Suprapubic skin (tissue), 4 donors: ENCODE measurements around the gene CASS4. TPM values are rescaled to one million over a fixed set of nuclear protein-coding genes. Genes with fewer than 3 reads are reported as not detected.
A peak's percentile ranks its signal among the peaks of the same experiment; 100 is the strongest.
"Not testable (repeated sequence)": the region's sequence is repeated elsewhere in the genome, so short reads cannot be mapped to it uniquely, and the experiment has no call there.

Experiments
- DNase-seq, 2 donors: peaks; one replicate each; pipeline ENCODE4 v3.0.0-alpha.2; 2019; ENCODE audit warnings: low spot score in 2 of 2
- H3K27ac ChIP-seq: fragments of 200-600 bp; sonication (generic); one replicate; pipeline ENCODE4 v1.5.1; 2019
- H3K27me3 ChIP-seq: fragments of 200-600 bp; sonication (generic); one replicate; pipeline ENCODE4 v1.5.1; 2019
- H3K36me3 ChIP-seq: fragments of 200-600 bp; sonication (generic); one replicate; pipeline ENCODE4 v1.5.1; 2019
- H3K4me1 ChIP-seq: fragments of 200-600 bp; sonication (generic); one replicate; pipeline ENCODE4 v1.5.1; 2019
- H3K4me3 ChIP-seq: fragments of 200-600 bp; sonication (generic); one replicate; pipeline ENCODE4 v1.5.1; 2019; ENCODE audit warnings: mild to moderate bottlenecking
- H3K9me3 ChIP-seq: fragments of 200-600 bp; sonication (generic); one replicate; pipeline ENCODE4 v1.5.1; 2019
- EP300 ChIP-seq: sonication (generic); formaldehyde crosslinking; IDR thresholded peaks from one replicate; pipeline ENCODE4 v1.6.1; 2017; ENCODE audit warnings: antibody characterized with exemption
- POLR2A ChIP-seq, 2 donors: fragments of 450-650 bp; IDR thresholded peaks; one replicate each; pipeline ENCODE4 v1.6.1; 2017; ENCODE audit warnings: antibody characterized with exemption in 2 of 2, mild to moderate bottlenecking in 2 of 2, moderate library complexity in 2 of 2
- POLR2AphosphoS5 ChIP-seq, 3 donors: sonication (generic); formaldehyde crosslinking; IDR thresholded peaks; one replicate each; pipeline ENCODE4 v1.6.1; 2017; ENCODE audit warnings: antibody characterized with exemption in 3 of 3
- WGBS: methylation state at CpG from one replicate; pipeline ENCODE4 v1.1.5; 2018; 5-methylcytosine and 5-hydroxymethylcytosine counted together
- total RNA-seq, 4 donors: library from RNA; depleted of rRNA; stranded (reverse); fragments of >200 nt; gene quantifications; one replicate each; pipeline ENCODE4 v1.1.0, GENCODE V29; 2016
- TF ChIP-seq, protein P1 (sequence below), 2 donors: fragments of 200-600 bp in 1 of 2; fragments of 450-650 bp in 1 of 2; sonication (generic) in 1 of 2; IDR thresholded peaks; one replicate each; pipeline ENCODE4 v1.5.1; 2016 to 2019; ENCODE audit warnings: antibody characterized with exemption in 2 of 2, mild to moderate bottlenecking in 1 of 2, moderate library complexity in 1 of 2

CASS4 gene
- total RNA-seq, 4 donors from 2014 or later = 0.42 to 1.9 (median 0.66) TPM

DNA sequence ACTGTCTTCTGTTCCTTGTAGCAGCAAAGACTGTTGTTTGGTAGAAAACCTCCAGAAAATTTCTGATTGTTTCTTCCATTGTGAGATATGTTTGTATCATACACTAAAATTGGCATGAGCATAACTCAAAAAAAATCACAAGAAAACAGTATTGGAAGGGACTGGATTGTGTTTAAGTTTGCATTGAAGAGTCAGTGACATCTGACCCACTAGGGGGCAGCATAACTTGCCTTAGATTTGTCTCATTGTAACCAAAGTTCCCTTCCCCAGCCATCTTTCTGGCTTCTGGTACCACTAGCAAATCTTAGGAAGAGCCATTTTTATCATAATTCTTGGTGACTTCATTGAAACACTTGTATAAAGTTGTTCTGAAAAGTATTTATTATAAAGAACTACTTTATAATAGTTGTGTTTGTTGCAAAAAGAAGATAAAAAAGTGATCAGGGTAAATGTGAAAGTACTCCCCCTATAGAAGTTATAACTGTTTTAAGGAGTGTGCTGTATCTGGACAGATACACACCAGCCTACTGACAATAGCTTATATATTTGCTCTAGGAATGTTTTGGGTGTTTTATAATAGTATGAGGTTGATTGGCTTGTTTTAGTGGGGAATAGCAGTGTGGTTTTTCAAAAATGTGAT lies 11.9 kb upstream of the CASS4 start:
- DNase-seq = no peak
- peaks cover 89% of the 10 kb centered on the region for H3K36me3 ChIP-seq
- peaks cover 8% of the 10 kb centered on the region for H3K4me1 ChIP-seq
- H3K9me3 ChIP-seq = no peaks in the 10 kb centered on the region
- no peak overlapping the region for H3K27ac ChIP-seq
- H3K4me3 ChIP-seq = no peak overlapping the region
- H3K27me3 ChIP-seq = no peaks in the 10 kb centered on the region
- TF ChIP-seq POLR2AphosphoS5 (IDR thresholded peaks at IDR 0.05) (no peak), POLR2A (IDR thresholded peaks at IDR 0.05) (no peak), EP300 (no peak)
- TF ChIP-seq, protein P1, sequence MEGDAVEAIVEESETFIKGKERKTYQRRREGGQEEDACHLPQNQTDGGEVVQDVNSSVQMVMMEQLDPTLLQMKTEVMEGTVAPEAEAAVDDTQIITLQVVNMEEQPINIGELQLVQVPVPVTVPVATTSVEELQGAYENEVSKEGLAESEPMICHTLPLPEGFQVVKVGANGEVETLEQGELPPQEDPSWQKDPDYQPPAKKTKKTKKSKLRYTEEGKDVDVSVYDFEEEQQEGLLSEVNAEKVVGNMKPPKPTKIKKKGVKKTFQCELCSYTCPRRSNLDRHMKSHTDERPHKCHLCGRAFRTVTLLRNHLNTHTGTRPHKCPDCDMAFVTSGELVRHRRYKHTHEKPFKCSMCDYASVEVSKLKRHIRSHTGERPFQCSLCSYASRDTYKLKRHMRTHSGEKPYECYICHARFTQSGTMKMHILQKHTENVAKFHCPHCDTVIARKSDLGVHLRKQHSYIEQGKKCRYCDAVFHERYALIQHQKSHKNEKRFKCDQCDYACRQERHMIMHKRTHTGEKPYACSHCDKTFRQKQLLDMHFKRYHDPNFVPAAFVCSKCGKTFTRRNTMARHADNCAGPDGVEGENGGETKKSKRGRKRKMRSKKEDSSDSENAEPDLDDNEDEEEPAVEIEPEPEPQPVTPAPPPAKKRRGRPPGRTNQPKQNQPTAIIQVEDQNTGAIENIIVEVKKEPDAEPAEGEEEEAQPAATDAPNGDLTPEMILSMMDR (IDR thresholded peaks at IDR 0.05) = peak; percentile 59 to 82

DNA sequence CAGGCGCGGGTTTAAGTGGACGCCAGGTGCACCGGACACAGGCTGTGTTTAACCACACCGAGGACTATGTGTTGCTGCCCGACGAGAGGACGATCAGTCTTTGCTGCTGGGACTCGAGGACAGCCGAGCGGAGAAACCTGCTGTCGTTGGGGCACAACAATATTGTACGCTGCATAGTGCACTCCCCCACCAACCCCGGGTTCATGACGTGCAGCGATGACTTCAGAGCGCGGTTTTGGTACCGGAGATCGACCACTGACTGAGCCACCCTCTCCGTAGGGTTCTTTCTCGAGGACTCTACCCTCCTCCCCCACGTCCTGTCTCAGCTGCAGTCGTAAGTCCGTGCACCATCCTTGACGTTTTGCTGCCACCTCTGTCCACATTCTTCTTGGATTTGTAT lies 8.6 kb upstream of the CASS4 start:
- Histone ChIP-seq H3K4me1 (peaks cover 8% of the 10 kb centered on the region), H3K27me3 (no peaks in the 10 kb centered on the region), H3K4me3 (no peak overlapping the region), H3K27ac (no peak overlapping the region), H3K36me3 (peaks cover 76% of the 10 kb centered on the region), H3K9me3 (no peaks in the 10 kb centered on the region)
- TF ChIP-seq POLR2A (IDR thresholded peaks at IDR 0.05) (no peak), POLR2AphosphoS5 (IDR thresholded peaks at IDR 0.05) (no peak), EP300 (no peak)
- TF ChIP-seq, protein P1 (IDR thresholded peaks at IDR 0.05) = no peak
- 94% methylated on average over 26 of the region's 26 CpGs for WGBS
- no peak for DNase-seq

DNA sequence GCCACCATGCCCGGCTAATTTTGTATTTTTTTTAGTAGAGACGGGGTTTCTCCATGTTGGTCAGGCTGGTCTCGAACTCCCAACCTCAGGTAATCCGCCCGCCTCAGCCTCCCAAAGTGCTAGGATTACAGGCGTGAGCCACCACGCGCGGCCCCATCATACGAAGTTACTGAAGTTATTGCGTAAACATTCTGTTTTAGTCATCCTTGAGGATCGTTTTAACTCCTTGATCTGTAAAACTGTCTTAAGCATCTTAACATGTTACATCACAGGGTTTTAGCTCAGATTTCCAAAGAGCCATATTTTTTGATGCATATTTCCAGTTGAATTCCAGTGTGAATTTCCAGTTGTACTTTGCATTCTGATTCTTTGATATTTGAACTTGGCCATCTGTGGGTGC lies 6.7 kb upstream of the CASS4 start:
- not testable (repeated sequence) for DNase-seq, H3K4me1 ChIP-seq, H3K9me3 ChIP-seq, H3K27me3 ChIP-seq, H3K27ac ChIP-seq, H3K4me3 ChIP-seq
- 93% methylated on average over 12 of the region's 12 CpGs for WGBS
- H3K36me3 ChIP-seq = peaks cover 62% of the 10 kb centered on the region

DNA sequence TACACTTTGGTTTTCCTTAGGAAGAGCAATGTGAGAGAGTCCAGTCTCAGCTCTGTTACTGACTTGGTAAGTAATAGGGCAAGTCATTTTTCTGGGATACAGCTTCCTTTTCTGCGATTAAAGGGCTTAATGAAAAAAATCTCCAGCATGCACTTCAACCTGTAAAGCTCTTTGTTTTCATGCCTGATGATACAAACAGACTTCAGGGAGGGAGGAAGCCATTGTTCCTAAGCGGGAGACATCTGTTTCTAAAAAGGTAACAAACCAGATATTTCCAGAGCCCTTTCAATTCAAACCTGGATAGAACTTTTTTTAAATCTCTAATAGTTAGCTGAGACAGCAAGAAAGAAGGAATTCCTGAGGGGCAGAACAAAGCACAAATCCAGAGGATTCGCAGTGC lies 5.2 kb upstream of the CASS4 start:
- Histone ChIP-seq H3K27ac (no peak overlapping the region), H3K36me3 (peaks cover 51% of the 10 kb centered on the region)
- WGBS = 93% methylated on average over 3 of the region's 3 CpGs

DNA sequence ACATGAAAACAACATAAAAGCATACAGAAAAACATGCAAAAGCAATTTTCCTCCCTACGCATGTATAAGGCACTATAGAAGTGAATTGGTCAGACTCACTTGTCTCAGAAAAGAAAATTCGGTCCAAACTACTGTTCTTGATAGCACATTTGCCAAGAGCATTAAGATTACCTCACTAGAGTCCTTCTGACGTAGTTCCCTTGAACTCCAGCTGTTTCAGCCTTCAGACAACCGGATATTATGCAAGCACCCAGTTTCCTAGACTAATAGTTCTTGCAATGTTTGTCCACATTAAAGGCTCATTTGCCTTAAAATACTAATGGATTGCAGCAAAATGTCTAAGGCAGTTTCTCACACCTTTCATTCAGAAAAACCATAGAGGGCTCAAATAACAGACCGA lies 2.5 kb upstream of the CASS4 start:
- no peak for DNase-seq
- H3K36me3 ChIP-seq = peaks cover 26% of the 10 kb centered on the region
- no peak overlapping the region for H3K27ac ChIP-seq
- 89% methylated on average over 5 of the region's 5 CpGs for WGBS
- H3K9me3 ChIP-seq = no peaks in the 10 kb centered on the region
- no peak overlapping the region for H3K4me3 ChIP-seq
- H3K4me1 ChIP-seq = peaks cover 8% of the 10 kb centered on the region
- no peaks in the 10 kb centered on the region for H3K27me3 ChIP-seq
- TF ChIP-seq POLR2A (IDR thresholded peaks at IDR 0.05) (no peak), POLR2AphosphoS5 (IDR thresholded peaks at IDR 0.05) (no peak), EP300 (no peak)
- TF ChIP-seq, protein P1 (IDR thresholded peaks at IDR 0.05) = no peak

More for the DNA sequence above, 5.2 kb upstream of the CASS4 start:
- Histone ChIP-seq H3K27me3 (no peaks in the 10 kb centered on the region), H3K4me3 (no peak overlapping the region), H3K9me3 (no peaks in the 10 kb centered on the region), H3K4me1 (peaks cover 6% of the 10 kb centered on the region)
- TF ChIP-seq POLR2AphosphoS5 (IDR thresholded peaks at IDR 0.05) = no peak
- TF ChIP-seq, protein P1 (IDR thresholded peaks at IDR 0.05) = no peak
- no peak for TF ChIP-seq POLR2A (IDR thresholded peaks at IDR 0.05)
- DNase-seq = no peak

DNA sequence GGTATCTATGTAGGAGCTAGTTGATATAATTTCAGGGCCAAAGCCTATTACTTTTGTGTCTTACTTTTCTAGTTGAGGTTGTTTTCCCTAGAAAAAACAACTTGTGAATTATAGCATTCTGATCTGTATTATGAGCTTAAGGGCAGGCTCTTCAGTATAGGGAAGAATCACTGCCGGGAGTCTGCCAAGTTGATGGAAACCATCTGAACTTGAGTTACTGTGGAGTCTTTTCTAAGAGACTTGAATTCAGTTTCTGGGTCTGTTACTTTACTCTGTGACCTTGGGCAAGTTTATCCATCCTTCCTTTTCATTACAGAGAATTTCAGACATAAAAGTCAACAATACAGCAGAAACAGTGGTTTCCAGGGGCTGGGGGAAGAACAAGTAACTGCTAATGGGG lies 2.1 kb upstream of the CASS4 start:
- no peaks in the 10 kb centered on the region for H3K27me3 ChIP-seq
- H3K4me1 ChIP-seq = peaks cover 8% of the 10 kb centered on the region
- peaks cover 22% of the 10 kb centered on the region for H3K36me3 ChIP-seq
- no peaks in the 10 kb centered on the region for H3K9me3 ChIP-seq
- DNase-seq = no peak
- no peak overlapping the region for H3K27ac ChIP-seq
- WGBS = 78% methylated on average over 1 of the region's 1 CpG
- no peak overlapping the region for H3K4me3 ChIP-seq
- TF ChIP-seq POLR2A (IDR thresholded peaks at IDR 0.05) = no peak
- TF ChIP-seq POLR2AphosphoS5 (IDR thresholded peaks at IDR 0.05) = no peak
- TF ChIP-seq, protein P1 (IDR thresholded peaks at IDR 0.05) = no peak
- no peak for TF ChIP-seq EP300

DNA sequence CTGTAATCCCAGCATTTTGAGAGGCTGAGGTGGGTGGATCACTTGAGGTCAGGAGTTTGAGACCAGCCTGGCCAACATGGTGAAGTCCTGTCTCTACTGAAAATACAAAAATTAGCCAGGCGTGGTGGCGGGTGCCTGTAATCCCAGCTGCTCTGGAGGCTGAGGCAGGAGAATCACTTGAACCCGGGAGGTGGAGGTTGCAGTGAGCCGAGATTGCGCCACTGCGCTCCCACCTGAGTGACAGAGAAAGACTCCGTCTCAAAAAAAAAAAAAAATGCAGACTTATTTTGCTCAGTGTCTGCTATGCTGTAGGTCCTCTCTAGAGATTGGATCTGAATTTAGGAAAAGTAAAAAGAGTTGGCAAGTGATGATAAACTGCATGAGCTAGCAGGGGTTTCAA lies 773 bp upstream of the CASS4 start:
- not testable (repeated sequence) for H3K4me3 ChIP-seq, DNase-seq, H3K4me1 ChIP-seq, H3K27me3 ChIP-seq, H3K9me3 ChIP-seq
- 98% methylated on average over 7 of the region's 7 CpGs for WGBS
- Histone ChIP-seq H3K27ac (peak overlapping the region; percentile 57), H3K36me3 (peaks cover 18% of the 10 kb centered on the region)
